Measurements from ENCODE around the gene KLF11.

Gene KLF11

GRCh38 chr2:10080536-10081304, 37.4 kb downstream of the KLF11 start:
- Histone ChIP-seq H3K27me3 (ENCODE audit: insufficient read depth, low read length) (peaks cover 30% of the 10 kb centered on the region), H3K14ac (ENCODE audit: low read length) (peak overlapping the region; percentile 37), H3K79me2 (ENCODE audit: control insufficient read depth, insufficient read depth, low read length, poor library complexity) (peaks cover 2% of the 10 kb centered on the region), H2BK5ac (ENCODE audit: low read depth, low read length, poor library complexity) (no peak overlapping the region), H3K9me3 (ENCODE audit: insufficient read depth, low read depth, low read length) (no peaks in the 10 kb centered on the region), H3K36me3 (ENCODE audit: control insufficient read depth in 1 of 2, insufficient read depth in 2 of 2, low read length in 2 of 2) (no peaks in the 10 kb centered on the region), H4K91ac (ENCODE audit: low read depth, low read length) (peak overlapping the region; percentile 63), H2BK12ac (ENCODE audit: low read length) (peak overlapping the region; percentile 24), H3K4me2 (ENCODE audit: low read length) (peak overlapping the region; percentile 69), H3K9ac (ENCODE audit: low read length) (no peak overlapping the region), H2BK120ac (ENCODE audit: insufficient read depth, low read length, poor library complexity) (no peak overlapping the region), H3K23ac (ENCODE audit: low read length) (no peak overlapping the region), H3K4me1 (ENCODE audit: control insufficient read depth in 1 of 2, insufficient read depth in 2 of 2, low read length in 2 of 2) (peaks cover 8 to 13% of the 10 kb centered on the region in 2 experiments), H3K18ac (ENCODE audit: low read length) (no peak overlapping the region), H2AFZ (ENCODE audit: insufficient read depth, low read length, poor library complexity) (peak overlapping the region; percentile 84), H4K12ac (ENCODE audit: low read depth, low read length) (no peak overlapping the region), H3K79me1 (ENCODE audit: low read length) (peaks cover 3% of the 10 kb centered on the region), H4K8ac (ENCODE audit: low read depth, low read length) (no peak overlapping the region), H3K27ac (ENCODE audit: low read depth, low read length) (no peak overlapping the region), H2AK5ac (ENCODE audit: low read length) (no peak overlapping the region), H3K4me3 (ENCODE audit: low read depth, low read length) (peak overlapping the region; percentile 41), H3K4ac (ENCODE audit: low read depth, low read length) (no peak overlapping the region)
- no peak for DNase-seq
- no CpG with 5 or more reads among the region's 45 CpGs for WGBS (ENCODE audit: extremely low coverage, insufficient coverage, insufficient read length)

- H3K79me2 ChIP-seq (ENCODE audit: control insufficient read depth, insufficient read depth, low read length, poor library complexity): peaks cover 2% of the 10 kb centered on the region
- H3K36me3 ChIP-seq (ENCODE audit: control insufficient read depth in 1 of 2, insufficient read depth in 2 of 2, low read length in 2 of 2): no peaks in the 10 kb centered on the region
Observed at GRCh38 chr2:10083046-10083445, 39.7 kb downstream of the KLF11 start.

GRCh38 chr2:10083692-10084211, 40.4 kb downstream of the KLF11 start:
- no peak overlapping the region for H3K9ac ChIP-seq (ENCODE audit: low read length)
- no peak overlapping the region for H3K4ac ChIP-seq (ENCODE audit: low read depth, low read length)
- no peak overlapping the region for H4K91ac ChIP-seq (ENCODE audit: low read depth, low read length)
- no peak overlapping the region for H3K4me3 ChIP-seq (ENCODE audit: low read depth, low read length)
- no peak overlapping the region for H2AFZ ChIP-seq (ENCODE audit: insufficient read depth, low read length, poor library complexity)
- no peak overlapping the region for H2BK12ac ChIP-seq (ENCODE audit: low read length)
- H4K8ac ChIP-seq (ENCODE audit: low read depth, low read length): no peak overlapping the region
- no peak overlapping the region for H2BK5ac ChIP-seq (ENCODE audit: low read depth, low read length, poor library complexity)
- peaks cover 3% of the 10 kb centered on the region for H3K79me1 ChIP-seq (ENCODE audit: low read length)
- H3K4me2 ChIP-seq (ENCODE audit: low read length): no peak overlapping the region
- H3K27ac ChIP-seq (ENCODE audit: low read depth, low read length): no peak overlapping the region
- DNase-seq: no peak
- H4K12ac ChIP-seq (ENCODE audit: low read depth, low read length): no peak overlapping the region
- no CpG with 5 or more reads among the region's 13 CpGs for WGBS (ENCODE audit: extremely low coverage, insufficient coverage, insufficient read length)
- H3K27me3 ChIP-seq (ENCODE audit: insufficient read depth, low read length): peaks cover 20% of the 10 kb centered on the region
- H3K36me3 ChIP-seq (ENCODE audit: control insufficient read depth in 1 of 2, insufficient read depth in 2 of 2, low read length in 2 of 2): no peaks in the 10 kb centered on the region
- no peaks in the 10 kb centered on the region for H3K9me3 ChIP-seq (ENCODE audit: insufficient read depth, low read depth, low read length)
- no peak overlapping the region for H3K18ac ChIP-seq (ENCODE audit: low read length)
- no peak overlapping the region for H3K14ac ChIP-seq (ENCODE audit: low read length)
- H2AK5ac ChIP-seq (ENCODE audit: low read length): no peak overlapping the region
- H3K79me2 ChIP-seq (ENCODE audit: control insufficient read depth, insufficient read depth, low read length, poor library complexity): peaks cover 2% of the 10 kb centered on the region
- peaks cover 8 to 13% of the 10 kb centered on the region in 2 experiments for H3K4me1 ChIP-seq (ENCODE audit: control insufficient read depth in 1 of 2, insufficient read depth in 2 of 2, low read length in 2 of 2)
- no peak overlapping the region for H3K23ac ChIP-seq (ENCODE audit: low read length)
- H2BK120ac ChIP-seq (ENCODE audit: insufficient read depth, low read length, poor library complexity): no peak overlapping the region

More at GRCh38 chr2:10083046-10083445, 39.7 kb downstream of the KLF11 start:
- WGBS (ENCODE audit: extremely low coverage, insufficient coverage, insufficient read length): no CpG with 5 or more reads among the region's 5 CpGs
- Histone ChIP-seq H4K8ac (ENCODE audit: low read depth, low read length) (no peak overlapping the region), H3K27ac (ENCODE audit: low read depth, low read length) (no peak overlapping the region), H2BK5ac (ENCODE audit: low read depth, low read length, poor library complexity) (no peak overlapping the region), H2BK12ac (ENCODE audit: low read length) (no peak overlapping the region), H2AK5ac (ENCODE audit: low read length) (no peak overlapping the region), H3K23ac (ENCODE audit: low read length) (no peak overlapping the region), H3K9ac (ENCODE audit: low read length) (no peak overlapping the region), H4K91ac (ENCODE audit: low read depth, low read length) (no peak overlapping the region), H3K4me3 (ENCODE audit: low read depth, low read length) (no peak overlapping the region), H2AFZ (ENCODE audit: insufficient read depth, low read length, poor library complexity) (no peak overlapping the region), H3K79me1 (ENCODE audit: low read length) (peaks cover 3% of the 10 kb centered on the region), H3K9me3 (ENCODE audit: insufficient read depth, low read depth, low read length) (no peaks in the 10 kb centered on the region), H2BK120ac (ENCODE audit: insufficient read depth, low read length, poor library complexity) (no peak overlapping the region), H4K12ac (ENCODE audit: low read depth, low read length) (no peak overlapping the region), H3K4me2 (ENCODE audit: low read length) (no peak overlapping the region), H3K14ac (ENCODE audit: low read length) (no peak overlapping the region), H3K4ac (ENCODE audit: low read depth, low read length) (no peak overlapping the region), H3K4me1 (ENCODE audit: control insufficient read depth in 1 of 2, insufficient read depth in 2 of 2, low read length in 2 of 2) (peaks cover 8 to 13% of the 10 kb centered on the region in 2 experiments), H3K27me3 (ENCODE audit: insufficient read depth, low read length) (peaks cover 27% of the 10 kb centered on the region), H3K18ac (ENCODE audit: low read length) (no peak overlapping the region)
- peak in 1 of 2 donors; percentile 17 for DNase-seq

- no peak overlapping the region for H4K12ac ChIP-seq (ENCODE audit: low read depth, low read length)
- no peak overlapping the region for H3K4me3 ChIP-seq (ENCODE audit: low read depth, low read length)
- no peak overlapping the region for H2AK5ac ChIP-seq (ENCODE audit: low read length)
- H3K14ac ChIP-seq (ENCODE audit: low read length): no peak overlapping the region
- H3K18ac ChIP-seq (ENCODE audit: low read length): no peak overlapping the region
- peaks cover 3% of the 10 kb centered on the region for H3K79me1 ChIP-seq (ENCODE audit: low read length)
- peaks cover 2% of the 10 kb centered on the region for H3K79me2 ChIP-seq (ENCODE audit: control insufficient read depth, insufficient read depth, low read length, poor library complexity)
- H3K4me2 ChIP-seq (ENCODE audit: low read length): no peak overlapping the region
- no peak overlapping the region for H2BK12ac ChIP-seq (ENCODE audit: low read length)
- no peak overlapping the region for H2AFZ ChIP-seq (ENCODE audit: insufficient read depth, low read length, poor library complexity)
- no peak overlapping the region for H4K8ac ChIP-seq (ENCODE audit: low read depth, low read length)
- DNase-seq: no peak
- no peak overlapping the region for H2BK5ac ChIP-seq (ENCODE audit: low read depth, low read length, poor library complexity)
- no peak overlapping the region for H3K9ac ChIP-seq (ENCODE audit: low read length)
- no peak overlapping the region for H3K23ac ChIP-seq (ENCODE audit: low read length)
- no peak overlapping the region for H4K91ac ChIP-seq (ENCODE audit: low read depth, low read length)
- no CpG with 5 or more reads among the region's 12 CpGs for WGBS (ENCODE audit: extremely low coverage, insufficient coverage, insufficient read length)
- H3K4me1 ChIP-seq (ENCODE audit: control insufficient read depth in 1 of 2, insufficient read depth in 2 of 2, low read length in 2 of 2): peaks cover 8 to 12% of the 10 kb centered on the region in 2 experiments
- H3K9me3 ChIP-seq (ENCODE audit: insufficient read depth, low read depth, low read length): no peaks in the 10 kb centered on the region
- no peak overlapping the region for H3K27ac ChIP-seq (ENCODE audit: low read depth, low read length)
- no peak overlapping the region for H3K4ac ChIP-seq (ENCODE audit: low read depth, low read length)
- peaks cover 15% of the 10 kb centered on the region for H3K27me3 ChIP-seq (ENCODE audit: insufficient read depth, low read length)
- H3K36me3 ChIP-seq (ENCODE audit: control insufficient read depth in 1 of 2, insufficient read depth in 2 of 2, low read length in 2 of 2): no peaks in the 10 kb centered on the region
- H2BK120ac ChIP-seq (ENCODE audit: insufficient read depth, low read length, poor library complexity): no peak overlapping the region
Observed at GRCh38 chr2:10084223-10084865, 41.0 kb downstream of the KLF11 start.
